Breast epithelium (tissue), 3 donors: ENCODE measurements around the gene ATP1A1.

Experiments
- CTCF ChIP-seq, 3 donors: fragments of 450-650 bp; IDR thresholded peaks; one replicate each; pipeline ENCODE4 v1.5.1; 2016 to 2017; ENCODE audit warnings: antibody characterized with exemption in 3 of 3, mild to moderate bottlenecking in 3 of 3, moderate library complexity in 3 of 3
- POLR2A ChIP-seq: fragments of 450-650 bp; IDR thresholded peaks from one replicate; pipeline ENCODE4 v1.6.1; 2016; ENCODE audit warnings: antibody characterized with exemption, mild to moderate bottlenecking, moderate library complexity
- POLR2AphosphoS5 ChIP-seq, 3 donors: sonication (generic); formaldehyde crosslinking; IDR thresholded peaks; one replicate each; pipeline ENCODE4 v1.6.1; 2017; ENCODE audit warnings: antibody characterized with exemption in 3 of 3

- TF ChIP-seq CTCF (IDR thresholded peaks at IDR 0.05) (no peak), POLR2A (no peak), POLR2AphosphoS5 (IDR thresholded peaks at IDR 0.05) (no peak)
Observed at GRCh38 chr1:116365353-116365780, 7.7 kb upstream of the ATP1A1 start.
